Peyer's patch (tissue), 4 donors: Measurements from ENCODE around the gene ENG.

Experiments
- CTCF ChIP-seq, 6 experiments: fragments of 450-650 bp in 4 of 6; fragments of 200-600 bp in 2 of 6; sonication (generic) in 1 of 6; IDR thresholded peaks; one replicate each; pipeline ENCODE4 v1.5.1; 2017 to 2019; ENCODE audit warnings: antibody characterized with exemption in 6 of 6, mild to moderate bottlenecking in 3 of 6, moderate library complexity in 1 of 6
- POLR2A ChIP-seq, 2 donors: fragments of 450-650 bp; IDR thresholded peaks; one replicate each; pipeline ENCODE4 v1.5.1; 2017; ENCODE audit warnings: antibody characterized with exemption in 2 of 2, mild to moderate bottlenecking in 2 of 2, moderate library complexity in 2 of 2

- TF ChIP-seq CTCF (IDR thresholded peaks at IDR 0.05): no peak
- TF ChIP-seq POLR2A (IDR thresholded peaks at IDR 0.05): no peak
Observed at GRCh38 chr9:127893392-127893791, 38.9 kb upstream of the ENG start.
